NCI-H1105 (cell line): ENCODE results near the gene CAMTA2.
"Not testable (repeated sequence)": the region's sequence is repeated elsewhere in the genome, so short reads cannot be mapped to it uniquely, and the experiment has no call there.

Experiments used
- DNase-seq: peaks from one replicate; lab custom pipeline; 2025; lab: John Stamatoyannopoulos, UW

The CAMTA2 gene

GRCh38 chr17:4926577-4927335 lies 60.7 kb downstream of the CAMTA2 start:
- not testable (repeated sequence) for DNase-seq

GRCh38 chr17:4921320-4921719 lies 66.2 kb downstream of the CAMTA2 start:
- no peak for DNase-seq

- no peak for DNase-seq
These were observed 67.0 kb downstream of the CAMTA2 start for GRCh38 chr17:4920351-4921048.

GRCh38 chr17:4919511-4920047 lies 67.9 kb downstream of the CAMTA2 start:
- DNase-seq = no peak
